GM23248 (cell line): ENCODE results near the gene FILIP1. TPM values are rescaled to one million over a fixed set of nuclear protein-coding genes. Genes with fewer than 3 reads are reported as not detected.

ENCODE experiments used
- DNase-seq: peaks from one replicate; pipeline ENCODE4 v3.0.0-alpha.2; 2015
- H2AFZ ChIP-seq: fragments of 200-600 bp; sonication (generic); 2 replicates; pipeline ENCODE4 v1.6.1; 2016; ENCODE audit warnings: antibody characterized with exemption
- H3F3A ChIP-seq: fragments of 200-600 bp; sonication (generic); 2 replicates; pipeline ENCODE4 v1.6.1; 2016; ENCODE audit warnings: mild to moderate bottlenecking, antibody characterized with exemption, mixed run types; ENCODE audit not compliant: insufficient read depth
- H3K27ac ChIP-seq: fragments of 200-600 bp; sonication (generic); 2 replicates; pipeline ENCODE4 v1.5.1; 2016; ENCODE audit warnings: mild to moderate bottlenecking
- H3K27me3 ChIP-seq: fragments of 200-600 bp; sonication (generic); replicated peaks from 2 replicates; pipeline ENCODE4 v1.6.1; 2016; ENCODE audit warnings: mild to moderate bottlenecking; ENCODE audit not compliant: insufficient read depth
- H3K36me3 ChIP-seq: fragments of 200-600 bp; sonication (generic); 2 replicates; pipeline ENCODE4 v1.6.1; 2016; ENCODE audit warnings: low read depth, mild to moderate bottlenecking
- H3K4me1 ChIP-seq: fragments of 200-600 bp; sonication (generic); 2 replicates; pipeline ENCODE4 v1.6.1; 2016; ENCODE audit warnings: mild to moderate bottlenecking; ENCODE audit not compliant: insufficient read depth
- H3K4me2 ChIP-seq: fragments of 200-600 bp; sonication (generic); one replicate; pipeline ENCODE4 v1.6.1; 2016; ENCODE audit warnings: mild to moderate bottlenecking; ENCODE audit not compliant: unreplicated experiment
- H3K4me3 ChIP-seq: fragments of 200-600 bp; sonication (generic); 2 replicates; pipeline ENCODE4 v1.5.1; 2016; ENCODE audit warnings: mild to moderate bottlenecking
- H3K79me2 ChIP-seq: fragments of 200-600 bp; sonication (generic); 2 replicates; pipeline ENCODE4 v1.6.1; 2016; ENCODE audit warnings: mild to moderate bottlenecking; ENCODE audit not compliant: insufficient read depth
- H3K9ac ChIP-seq: fragments of 200-600 bp; sonication (generic); 2 replicates; pipeline ENCODE4 v1.6.1; 2016; ENCODE audit warnings: mild to moderate bottlenecking
- H3K9me2 ChIP-seq: fragments of 200-600 bp; sonication (generic); 2 replicates; pipeline ENCODE4 v1.6.1; 2016; ENCODE audit warnings: mixed run types, mild to moderate bottlenecking, moderate library complexity; ENCODE audit not compliant: insufficient read depth
- H3K9me3 ChIP-seq: fragments of 200-600 bp; sonication (generic); one replicate; pipeline ENCODE4 v1.6.1; 2017; ENCODE audit warnings: low read depth
- H4K20me1 ChIP-seq: fragments of 200-600 bp; sonication (generic); 2 replicates; pipeline ENCODE4 v1.6.0; 2016; ENCODE audit not compliant: insufficient read depth
- EZH2 ChIP-seq: fragments of 200-600 bp; sonication (generic); IDR thresholded peaks from 2 replicates; pipeline ENCODE4 v1.6.1; 2018; ENCODE audit warnings: antibody characterized with exemption, mild to moderate bottlenecking; ENCODE audit not compliant: insufficient read depth, poor library complexity, severe bottlenecking
- EZH2phosphoT487 ChIP-seq: fragments of 200-600 bp; sonication (generic); IDR thresholded peaks from 2 replicates; pipeline ENCODE4 v1.6.1; 2018; ENCODE audit warnings: antibody characterized with exemption, moderate library complexity, mild to moderate bottlenecking, low read depth; ENCODE audit not compliant: insufficient read depth
- WGBS, 2 experiments: methylation state at CpG; one replicate each; pipeline ENCODE4 v1.1.6; 2015 to 2017; ENCODE audit warnings: low lambda C conversion rate in 2 of 2, low coverage in 1 of 2; ENCODE audit errors: missing lambda C conversion rate in 2 of 2; 5-methylcytosine and 5-hydroxymethylcytosine counted together
- in situ Hi-C: fragments of 300-500 bp; cut with MboI; formaldehyde crosslinking; loops from 2 replicates; pipeline ENCODE4 v1.15.0; 2020
- polyA plus RNA-seq: library from polyadenylated mRNA; unstranded; fragments of >200 nt; fragmentation: Nextera tagmentation; extraction: Ambion mirVana; gene quantifications from 2 replicates; pipeline ENCODE4 v1.2.1, GENCODE V29; 2016
- total RNA-seq: library from RNA; depleted of rRNA; stranded (reverse); fragments of >200 nt; shearing (Covaris generic); gene quantifications from 2 replicates; pipeline ENCODE4 v1.2.3, GENCODE V29; 2014

The FILIP1 gene
- total and polyA plus RNA-seq, 2 experiments from 2014 or later = under 0.01 TPM; not detected in 1

GRCh38 chr6:75463908-75464307 is 29.7 kb downstream of the FILIP1 start:
- no peaks in the 10 kb centered on the region for H3K79me2 ChIP-seq
- DNase-seq = no peak
- H2AFZ ChIP-seq = no peak overlapping the region
- H3K27ac ChIP-seq = no peak overlapping the region
- no peak overlapping the region for H3K4me3 ChIP-seq
- peaks cover 7% of the 10 kb centered on the region; the same call in 1 of the 2 replicates for H3F3A ChIP-seq
- H3K9me2 ChIP-seq = no peaks in the 10 kb centered on the region
- TF ChIP-seq EZH2phosphoT487 (no peak), EZH2 (no peak)
- in situ Hi-C loops = no loop called here
- 45 to 61% methylated on average over 1 of the region's 1 CpG for WGBS, 2 experiments
- no peak overlapping the region for H3K9ac ChIP-seq
- H3K9me3 ChIP-seq = no peaks in the 10 kb centered on the region
- H3K27me3 ChIP-seq = no peaks in the 10 kb centered on the region
- H3K4me2 ChIP-seq = no peak overlapping the region
- H3K36me3 ChIP-seq = no peaks in the 10 kb centered on the region
- H3K4me1 ChIP-seq = peaks cover 14% of the 10 kb centered on the region
- no peaks in the 10 kb centered on the region for H4K20me1 ChIP-seq

- Histone ChIP-seq H4K20me1 (no peaks in the 10 kb centered on the region), H3K4me3 (no peak overlapping the region), H3K79me2 (no peaks in the 10 kb centered on the region), H3K36me3 (no peaks in the 10 kb centered on the region), H3F3A (peaks cover 7% of the 10 kb centered on the region; the same call in 1 of the 2 replicates), H3K27ac (no peak overlapping the region), H3K9ac (no peak overlapping the region), H3K9me2 (no peaks in the 10 kb centered on the region), H3K27me3 (no peaks in the 10 kb centered on the region), H2AFZ (no peak overlapping the region), H3K4me1 (peaks cover 18% of the 10 kb centered on the region), H3K9me3 (no peaks in the 10 kb centered on the region), H3K4me2 (no peak overlapping the region)
- WGBS, 2 experiments = 93 to 97% methylated on average over 5 of the region's 5 CpGs
- TF ChIP-seq EZH2 (no peak), EZH2phosphoT487 (no peak)
- in situ Hi-C loops = no loop called here
- no peak for DNase-seq
These were observed 30.5 kb downstream of the FILIP1 start for GRCh38 chr6:75463061-75463460.

GRCh38 chr6:75460681-75461080 is 32.9 kb downstream of the FILIP1 start:
- H3K27ac ChIP-seq = no peak overlapping the region
- peaks cover 7% of the 10 kb centered on the region; the same call in 1 of the 2 replicates for H3F3A ChIP-seq
- H3K4me1 ChIP-seq = peaks cover 18% of the 10 kb centered on the region
- H3K4me3 ChIP-seq = no peak overlapping the region
- H2AFZ ChIP-seq = no peak overlapping the region
- no peaks in the 10 kb centered on the region for H3K36me3 ChIP-seq
- H3K9ac ChIP-seq = no peak overlapping the region
- peak; percentile 44 for DNase-seq
- H3K9me3 ChIP-seq = no peaks in the 10 kb centered on the region
- H3K9me2 ChIP-seq = no peaks in the 10 kb centered on the region
- no peak for TF ChIP-seq EZH2phosphoT487
- TF ChIP-seq EZH2 = no peak
- H3K27me3 ChIP-seq = no peaks in the 10 kb centered on the region
- H3K4me2 ChIP-seq = no peak overlapping the region
- in situ Hi-C loops = no loop called here
- WGBS, 2 experiments = 46 to 54% methylated on average over 2 of the region's 2 CpGs
- H3K79me2 ChIP-seq = no peaks in the 10 kb centered on the region
- no peaks in the 10 kb centered on the region for H4K20me1 ChIP-seq

GRCh38 chr6:75458895-75459294 is 34.7 kb downstream of the FILIP1 start:
- Histone ChIP-seq H3F3A (peaks cover 7% of the 10 kb centered on the region; the same call in 1 of the 2 replicates), H3K4me3 (no peak overlapping the region), H2AFZ (no peak overlapping the region), H3K9ac (no peak overlapping the region), H3K79me2 (no peaks in the 10 kb centered on the region), H3K4me2 (peak overlapping the region; percentile 31), H4K20me1 (no peaks in the 10 kb centered on the region), H3K36me3 (no peaks in the 10 kb centered on the region), H3K27ac (peak overlapping the region; percentile 64), H3K9me2 (no peaks in the 10 kb centered on the region), H3K27me3 (no peaks in the 10 kb centered on the region), H3K4me1 (peaks cover 18% of the 10 kb centered on the region), H3K9me3 (no peaks in the 10 kb centered on the region)
- no peak for TF ChIP-seq EZH2phosphoT487
- TF ChIP-seq EZH2 = no peak
- peak; percentile 89 for DNase-seq
- in situ Hi-C loops = no loop called here
- 10 to 15% methylated on average over 4 of the region's 4 CpGs for WGBS, 2 experiments

GRCh38 chr6:75450903-75451302 is 42.7 kb downstream of the FILIP1 start:
- Histone ChIP-seq H3K4me2 (no peak overlapping the region), H3K27me3 (no peaks in the 10 kb centered on the region), H3K36me3 (no peaks in the 10 kb centered on the region), H3F3A (peaks cover 13% of the 10 kb centered on the region; the same call in 1 of the 2 replicates), H3K4me3 (no peak overlapping the region), H3K4me1 (peaks cover 9% of the 10 kb centered on the region), H4K20me1 (no peaks in the 10 kb centered on the region), H3K9me3 (no peaks in the 10 kb centered on the region), H3K79me2 (no peaks in the 10 kb centered on the region), H3K9ac (no peak overlapping the region), H3K27ac (no peak overlapping the region), H3K9me2 (no peaks in the 10 kb centered on the region), H2AFZ (no peak overlapping the region)
- WGBS, 2 experiments = 97 to 100% methylated on average over 3 of the region's 3 CpGs
- TF ChIP-seq EZH2 (no peak), EZH2phosphoT487 (no peak)
- DNase-seq = no peak
- in situ Hi-C loops = no loop called here
